ENCODE results near the gene PPP2R3A. TPM values are rescaled to one million over a fixed set of nuclear protein-coding genes. Genes with fewer than 3 reads are reported as not detected.

Gene PPP2R3A
- total and polyA plus RNA-seq, 2 experiments from 2014 or later, result 6.4 to 15.2 TPM

- TF ChIP-seq ZNF462 (CRISPR knock-in tag; IDR thresholded peaks at IDR 0.05), result no peak
Measured at GRCh38 chr3:136146981-136147729, 181.6 kb downstream of the PPP2R3A start (continued).

GRCh38 chr3:136149667-136150066 lies 184.1 kb downstream of the PPP2R3A start:
- Histone ChIP-seq H3K36me3 (ENCODE audit: insufficient read depth) (peaks cover 8% of the 10 kb centered on the region; the same call in 1 of the 2 replicates), H3K9me2 (ENCODE audit: insufficient read depth) (no peaks in the 10 kb centered on the region), H3K27ac (ENCODE audit: low read depth) (no peak overlapping the region), H3K4me3 (no peak overlapping the region), H3K4me2 (no peak overlapping the region), H3F3A (replicated peaks; ENCODE audit: low read depth) (no peaks in the 10 kb centered on the region), H4K20me1 (replicated peaks; ENCODE audit: insufficient read depth) (peaks cover 60% of the 10 kb centered on the region), H2AFZ (no peak overlapping the region), H3K4me1 (ENCODE audit: insufficient read depth) (peaks cover 6% of the 10 kb centered on the region; the same call in 1 of the 2 replicates), H3K27me3 (ENCODE audit: insufficient read depth) (no peaks in the 10 kb centered on the region), H3K79me2 (replicated peaks; ENCODE audit: insufficient read depth) (peaks cover 66% of the 10 kb centered on the region)
- Mint-ChIP-seq H3K4me3 (no peak overlapping the region), H3K4me1 (peaks cover 4% of the 10 kb centered on the region; the same call in 1 of the 3 replicates), H3K27ac (no peak overlapping the region; the same call in 1 of the 2 replicates), H3K36me3 (ENCODE audit: low read depth) (peaks cover 16% of the 10 kb centered on the region; the same call in 2 of the 3 replicates), H3K27me3 (ENCODE audit: insufficient read depth, low read depth, poor library complexity) (peaks cover 3% of the 10 kb centered on the region), H3K9me3 (no peaks in the 10 kb centered on the region)
- no peak for TF ChIP-seq JUNB (IDR thresholded peaks at IDR 0.05; ENCODE audit: unreplicated experiment)
- DNase-seq (ENCODE audit: low spot score) (no peak), ATAC-seq (no peak)

- H3K4me3 Mint-ChIP-seq, result no peak overlapping the region
- Histone ChIP-seq H3K9me2 (ENCODE audit: insufficient read depth) (no peaks in the 10 kb centered on the region), H3K27me3 (ENCODE audit: insufficient read depth) (no peaks in the 10 kb centered on the region), H4K20me1 (replicated peaks; ENCODE audit: insufficient read depth) (peaks cover 69% of the 10 kb centered on the region), H3K4me3 (no peak overlapping the region), H3K4me1 (ENCODE audit: insufficient read depth) (peaks cover 6% of the 10 kb centered on the region; the same call in 1 of the 2 replicates), H3K4me2 (no peak overlapping the region), H3K27ac (ENCODE audit: low read depth) (no peak overlapping the region), H3K36me3 (ENCODE audit: insufficient read depth) (peaks cover 8% of the 10 kb centered on the region; the same call in 1 of the 2 replicates), H2AFZ (no peak overlapping the region), H3K79me2 (replicated peaks; ENCODE audit: insufficient read depth) (peaks cover 81% of the 10 kb centered on the region), H3F3A (replicated peaks; ENCODE audit: low read depth) (no peaks in the 10 kb centered on the region)
- DNase-seq (ENCODE audit: low spot score), result no peak
- ATAC-seq, result no peak
- peaks cover 9% of the 10 kb centered on the region; the same call in 2 of the 3 replicates for H3K4me1 Mint-ChIP-seq
- H3K36me3 Mint-ChIP-seq (ENCODE audit: low read depth), result peaks cover 16% of the 10 kb centered on the region; the same call in 2 of the 3 replicates
- H3K9me3 Mint-ChIP-seq, result no peaks in the 10 kb centered on the region
- peaks cover 3% of the 10 kb centered on the region for H3K27me3 Mint-ChIP-seq (ENCODE audit: insufficient read depth, low read depth, poor library complexity)
- no peak overlapping the region for H3K27ac Mint-ChIP-seq
- TF ChIP-seq REST (IDR thresholded peaks at IDR 0.05; ENCODE audit: unreplicated experiment) (no peak), EZH2 (IDR thresholded peaks at IDR 0.05; ENCODE audit: low read depth, unreplicated experiment) (no peak), ZNF114 (CRISPR knock-in tag; IDR thresholded peaks at IDR 0.05) (no peak)
Measured at GRCh38 chr3:136151219-136151618, 185.7 kb downstream of the PPP2R3A start.
